Stomach smooth muscle (tissue), 2 donors: ENCODE results near the gene ZP2.
"Not testable (repeated sequence)": the region's sequence is repeated elsewhere in the genome, so short reads cannot be mapped to it uniquely, and the experiment has no call there.

Source experiments
- H3K27ac ChIP-seq: one replicate; pipeline ENCODE4 v1.7.0; 2013; ENCODE audit warnings: mild to moderate bottlenecking, low read length, inconsistent platforms
- H3K27me3 ChIP-seq, 2 donors: one replicate each; pipeline ENCODE4 v1.7.0; 2013; ENCODE audit warnings: low read length in 2 of 2; ENCODE audit not compliant: insufficient read depth in 2 of 2, control insufficient read depth in 1 of 2
- H3K36me3 ChIP-seq, 2 donors: one replicate each; pipeline ENCODE4 v1.7.0; 2013; ENCODE audit warnings: low read length in 2 of 2; ENCODE audit not compliant: control insufficient read depth in 2 of 2, insufficient read depth in 2 of 2
- H3K4me1 ChIP-seq: one replicate; pipeline ENCODE4 v1.7.0; 2013; ENCODE audit warnings: low read length; ENCODE audit not compliant: control insufficient read depth, insufficient read depth
- H3K4me3 ChIP-seq, 2 donors: one replicate each; pipeline ENCODE4 v1.7.0; 2013; ENCODE audit warnings: low read length in 2 of 2
- H3K9ac ChIP-seq, 2 donors: one replicate each; pipeline ENCODE4 v1.7.0; 2013; ENCODE audit warnings: low read length in 2 of 2, mild to moderate bottlenecking in 1 of 2
- H3K9me3 ChIP-seq, 2 donors: one replicate each; pipeline ENCODE4 v1.7.0; 2013; ENCODE audit warnings: low read length in 2 of 2; ENCODE audit not compliant: control insufficient read depth in 2 of 2
- donor health status: healthy.
- donor health status: Pancreatic carcinoma.

Gene ZP2

DNA sequence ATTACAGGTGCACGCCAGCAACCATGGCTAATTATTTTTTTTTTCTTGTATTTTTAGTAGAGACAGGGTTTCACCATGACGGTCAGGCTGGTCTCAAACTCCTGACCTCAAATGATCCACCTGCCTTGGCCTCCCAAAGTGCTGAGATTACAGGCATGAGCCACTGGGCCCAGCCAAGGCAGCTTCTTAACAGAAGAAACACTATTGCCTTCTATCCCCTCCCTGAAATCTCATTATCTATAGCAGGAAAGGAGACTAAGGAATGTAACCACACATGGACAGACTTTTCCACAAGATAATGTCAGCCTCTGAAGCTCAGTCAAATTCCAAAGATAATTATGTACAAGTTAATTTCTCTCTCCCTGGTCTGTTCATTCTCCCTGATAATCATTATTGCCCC lies 5.7 kb upstream of the ZP2 start:
- Histone ChIP-seq H3K4me1 (no peaks in the 10 kb centered on the region), H3K4me3 (no peak overlapping the region), H3K27me3 (peaks cover 0 to 1% of the 10 kb centered on the region in 2 donors), H3K27ac (no peak overlapping the region), H3K9ac (no peak overlapping the region), H3K36me3 (no peaks in the 10 kb centered on the region), H3K9me3 (no peaks in the 10 kb centered on the region)

DNA sequence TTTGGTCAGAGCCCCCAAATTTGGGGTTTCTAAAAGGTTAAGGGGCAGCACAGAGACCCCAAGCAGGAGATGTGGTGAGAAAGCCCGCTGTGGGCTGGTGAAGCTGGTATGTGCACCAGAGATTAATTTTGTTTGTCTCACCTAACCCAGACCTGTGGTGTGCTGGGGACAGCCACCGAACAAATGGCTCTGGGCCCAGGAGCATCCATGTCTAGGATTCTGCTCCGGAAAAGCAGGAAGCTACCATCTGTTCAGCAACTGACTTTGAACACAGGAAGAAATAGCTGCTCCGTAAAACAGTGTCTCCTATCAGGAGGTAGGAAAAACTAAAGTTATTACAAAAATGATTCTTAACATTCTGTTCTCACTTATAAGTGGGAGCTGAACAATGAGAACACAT lies 2.7 kb upstream of the ZP2 start:
- Histone ChIP-seq H3K4me3 (no peak overlapping the region), H3K27ac (no peak overlapping the region), H3K4me1 (no peaks in the 10 kb centered on the region), H3K9ac (no peak overlapping the region), H3K9me3 (no peaks in the 10 kb centered on the region), H3K36me3 (no peaks in the 10 kb centered on the region), H3K27me3 (peaks cover 0 to 3% of the 10 kb centered on the region in 2 donors)

GRCh38 chr16:21208446-21209230 lies 2.7 kb downstream of the ZP2 start:
- H3K4me1 ChIP-seq = no peaks in the 10 kb centered on the region
- peaks cover 0 to 5% of the 10 kb centered on the region in 2 donors for H3K27me3 ChIP-seq
- no peak overlapping the region for H3K27ac ChIP-seq
- no peak overlapping the region for H3K4me3 ChIP-seq
- H3K36me3 ChIP-seq = no peaks in the 10 kb centered on the region
- H3K9ac ChIP-seq = no peak overlapping the region
- H3K9me3 ChIP-seq = no peaks in the 10 kb centered on the region

DNA sequence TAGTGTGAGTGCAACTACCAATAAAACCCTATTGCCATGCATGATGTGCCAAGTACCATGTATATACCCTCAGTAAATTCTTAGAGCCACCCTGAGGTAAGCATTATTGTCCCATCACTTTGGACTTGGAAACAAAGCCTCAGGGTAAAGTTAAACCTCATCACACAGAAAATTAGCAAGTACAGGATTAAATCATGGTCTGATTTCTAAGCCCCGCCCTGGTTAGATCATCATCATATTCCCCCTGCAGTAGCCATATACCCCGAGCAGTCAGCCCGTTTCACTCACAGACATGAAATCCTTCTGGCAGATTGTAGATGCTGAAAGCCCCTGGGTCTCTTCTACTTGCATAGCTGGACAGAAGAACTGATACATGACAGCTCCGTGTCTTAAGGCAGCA lies 4.8 kb downstream of the ZP2 start:
- no peak overlapping the region for H3K4me3 ChIP-seq
- H3K36me3 ChIP-seq = no peaks in the 10 kb centered on the region
- no peak overlapping the region for H3K9ac ChIP-seq
- H3K27me3 ChIP-seq = peaks cover 0 to 6% of the 10 kb centered on the region in 2 donors
- H3K9me3 ChIP-seq = no peaks in the 10 kb centered on the region
- H3K27ac ChIP-seq = no peak overlapping the region
- H3K4me1 ChIP-seq = no peaks in the 10 kb centered on the region

- H3K4me3 ChIP-seq = no peak overlapping the region
- H3K9me3 ChIP-seq = no peaks in the 10 kb centered on the region
- H3K36me3 ChIP-seq = no peaks in the 10 kb centered on the region
- no peak overlapping the region for H3K9ac ChIP-seq
- H3K27ac ChIP-seq = no peak overlapping the region
- H3K27me3 ChIP-seq = peaks cover 0 to 8% of the 10 kb centered on the region in 2 donors
- H3K4me1 ChIP-seq = no peaks in the 10 kb centered on the region
These were observed 6.1 kb downstream of the ZP2 start for GRCh38 chr16:21205303-21205702.

DNA sequence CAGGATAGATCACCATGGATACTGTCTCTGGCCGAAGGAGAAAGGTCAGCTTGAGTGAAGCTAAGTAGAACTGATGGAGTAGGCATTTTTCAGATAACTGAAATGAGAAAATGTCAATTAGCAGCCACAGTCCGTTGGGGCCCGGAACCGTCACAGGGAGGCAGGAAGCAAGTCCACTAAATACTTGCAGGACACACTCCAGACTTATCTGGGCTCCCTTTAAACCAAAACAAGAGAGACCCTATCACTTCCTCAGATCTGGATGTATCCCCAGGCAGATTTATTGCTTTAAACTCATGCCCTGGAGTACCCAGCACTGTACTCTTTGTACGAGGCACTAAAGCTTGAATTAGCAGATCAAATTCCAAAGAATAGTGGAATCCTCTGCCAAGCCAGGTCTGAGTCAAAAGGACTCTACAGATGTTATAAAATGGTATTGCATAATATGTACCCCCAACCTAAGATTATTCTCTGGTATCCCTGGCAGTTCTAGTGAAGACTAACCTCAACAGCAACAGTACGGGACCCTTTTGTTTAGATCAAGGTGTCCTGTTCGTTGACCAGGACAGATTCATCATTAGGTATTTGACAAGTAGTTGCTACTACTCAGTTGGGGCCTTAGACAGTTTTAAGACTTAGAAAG lies 8.1 kb downstream of the ZP2 start:
- no peaks in the 10 kb centered on the region for H3K36me3 ChIP-seq
- H3K4me1 ChIP-seq = no peaks in the 10 kb centered on the region
- H3K9ac ChIP-seq = no peak overlapping the region
- peaks cover 0 to 11% of the 10 kb centered on the region in 2 donors for H3K27me3 ChIP-seq
- H3K4me3 ChIP-seq = no peak overlapping the region
- no peaks in the 10 kb centered on the region for H3K9me3 ChIP-seq
- no peak overlapping the region for H3K27ac ChIP-seq

GRCh38 chr16:21199607-21200218 lies 11.7 kb downstream of the ZP2 start:
- no peak overlapping the region for H3K9ac ChIP-seq
- H3K36me3 ChIP-seq = no peaks in the 10 kb centered on the region
- no peaks in the 10 kb centered on the region for H3K9me3 ChIP-seq
- H3K4me3 ChIP-seq = no peak overlapping the region
- H3K27me3 ChIP-seq = peaks cover 6 to 9% of the 10 kb centered on the region in 2 donors
- no peak overlapping the region for H3K27ac ChIP-seq
- no peaks in the 10 kb centered on the region for H3K4me1 ChIP-seq

- Histone ChIP-seq H3K4me1 (no peaks in the 10 kb centered on the region), H3K27ac (no peak overlapping the region), H3K36me3 (no peaks in the 10 kb centered on the region), H3K27me3 (peaks cover 10 to 11% of the 10 kb centered on the region in 2 donors), H3K9me3 (no peaks in the 10 kb centered on the region), H3K4me3 (no peak overlapping the region), H3K9ac (no peak overlapping the region)
These were observed 13.8 kb downstream of the ZP2 start for GRCh38 chr16:21197621-21198020.

DNA sequence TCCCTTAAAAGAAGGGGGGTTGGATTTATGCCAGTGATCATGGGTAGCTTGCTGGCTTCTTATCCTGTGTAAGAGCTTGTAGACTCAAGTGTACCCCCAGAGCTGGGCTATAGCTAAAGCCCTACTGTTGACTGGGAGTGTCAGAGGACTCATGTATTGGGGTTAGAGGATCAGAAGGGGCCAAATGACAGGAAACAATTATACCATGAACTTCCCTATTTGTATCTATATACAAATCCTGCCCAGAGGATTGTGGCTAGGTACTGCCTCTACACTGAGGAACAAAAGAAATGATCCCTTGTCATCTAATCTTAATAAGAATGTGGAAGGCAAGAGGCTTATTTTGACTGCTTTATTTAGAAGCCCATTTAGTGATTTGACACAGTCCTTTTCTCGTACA lies 14.3 kb downstream of the ZP2 start:
- H3K9me3 ChIP-seq = no peaks in the 10 kb centered on the region
- no peak overlapping the region for H3K9ac ChIP-seq
- H3K27ac ChIP-seq = no peak overlapping the region
- peaks cover 10 to 11% of the 10 kb centered on the region in 2 donors for H3K27me3 ChIP-seq
- H3K4me1 ChIP-seq = no peaks in the 10 kb centered on the region
- no peaks in the 10 kb centered on the region for H3K36me3 ChIP-seq
- H3K4me3 ChIP-seq = no peak overlapping the region

- not testable (repeated sequence) for H3K9me3 ChIP-seq, H3K27ac ChIP-seq, H3K36me3 ChIP-seq, H3K9ac ChIP-seq, H3K4me3 ChIP-seq, H3K4me1 ChIP-seq
- H3K27me3 ChIP-seq = peaks cover 5 to 10% of the 10 kb centered on the region in 2 donors
These were observed 16.0 kb downstream of the ZP2 start for GRCh38 chr16:21195330-21195729.
